Breast epithelium (tissue), 3 donors: ENCODE results near the gene PIK3C2G.

Experiments used
- POLR2A ChIP-seq: fragments of 450-650 bp; IDR thresholded peaks from one replicate; pipeline ENCODE4 v1.6.1; 2016; ENCODE audit warnings: antibody characterized with exemption, mild to moderate bottlenecking, moderate library complexity
- POLR2AphosphoS5 ChIP-seq, 3 donors: sonication (generic); formaldehyde crosslinking; IDR thresholded peaks; one replicate each; pipeline ENCODE4 v1.6.1; 2017; ENCODE audit warnings: antibody characterized with exemption in 3 of 3
- TF ChIP-seq, protein P1 (sequence below), 3 donors: fragments of 450-650 bp; IDR thresholded peaks; one replicate each; pipeline ENCODE4 v1.5.1; 2016 to 2017; ENCODE audit warnings: antibody characterized with exemption in 3 of 3, mild to moderate bottlenecking in 3 of 3, moderate library complexity in 3 of 3

DNA sequence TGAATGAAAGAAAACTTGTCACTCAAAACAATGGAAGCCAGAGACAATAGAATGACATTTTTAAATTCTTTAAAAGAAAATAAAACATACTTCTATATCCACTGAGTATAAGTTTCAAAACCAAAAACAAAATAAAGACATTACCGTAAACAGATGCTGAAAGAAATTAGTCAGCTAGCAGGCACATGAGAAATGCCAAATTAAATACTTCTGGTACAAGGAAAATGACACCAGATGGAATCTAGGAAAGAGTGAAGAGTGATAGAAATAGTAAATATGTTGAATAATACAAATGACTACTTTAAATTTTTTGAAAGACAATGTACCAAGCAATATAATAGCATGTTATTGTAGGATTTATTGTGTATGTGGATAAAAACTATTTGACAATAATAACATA, 23.8 kb downstream of the PIK3C2G start:
- TF ChIP-seq, protein P1, sequence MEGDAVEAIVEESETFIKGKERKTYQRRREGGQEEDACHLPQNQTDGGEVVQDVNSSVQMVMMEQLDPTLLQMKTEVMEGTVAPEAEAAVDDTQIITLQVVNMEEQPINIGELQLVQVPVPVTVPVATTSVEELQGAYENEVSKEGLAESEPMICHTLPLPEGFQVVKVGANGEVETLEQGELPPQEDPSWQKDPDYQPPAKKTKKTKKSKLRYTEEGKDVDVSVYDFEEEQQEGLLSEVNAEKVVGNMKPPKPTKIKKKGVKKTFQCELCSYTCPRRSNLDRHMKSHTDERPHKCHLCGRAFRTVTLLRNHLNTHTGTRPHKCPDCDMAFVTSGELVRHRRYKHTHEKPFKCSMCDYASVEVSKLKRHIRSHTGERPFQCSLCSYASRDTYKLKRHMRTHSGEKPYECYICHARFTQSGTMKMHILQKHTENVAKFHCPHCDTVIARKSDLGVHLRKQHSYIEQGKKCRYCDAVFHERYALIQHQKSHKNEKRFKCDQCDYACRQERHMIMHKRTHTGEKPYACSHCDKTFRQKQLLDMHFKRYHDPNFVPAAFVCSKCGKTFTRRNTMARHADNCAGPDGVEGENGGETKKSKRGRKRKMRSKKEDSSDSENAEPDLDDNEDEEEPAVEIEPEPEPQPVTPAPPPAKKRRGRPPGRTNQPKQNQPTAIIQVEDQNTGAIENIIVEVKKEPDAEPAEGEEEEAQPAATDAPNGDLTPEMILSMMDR (IDR thresholded peaks at IDR 0.05): no peak
- TF ChIP-seq POLR2A (no peak), POLR2AphosphoS5 (IDR thresholded peaks at IDR 0.05) (no peak)
